SU-DHL-6 (cell line): Measurements from ENCODE around the gene CEMP1.
"Not testable (repeated sequence)": the region's sequence is repeated elsewhere in the genome, so short reads cannot be mapped to it uniquely, and the experiment has no call there.

ENCODE experiments used
- CTCF ChIP-seq: fragments of 200-600 bp; sonication (generic); IDR thresholded peaks from one replicate; pipeline ENCODE4 v1.5.1; 2017; ENCODE audit warnings: antibody characterized with exemption, mild to moderate bottlenecking, low read length, moderate library complexity; ENCODE audit not compliant: insufficient read depth, poor library complexity, severe bottlenecking
- EZH2phosphoT487 ChIP-seq: fragments of 200-600 bp; sonication (generic), shearing (Covaris generic); conservative IDR thresholded peaks from 2 replicates; pipeline ENCODE4 v1.6.1; 2018; ENCODE audit warnings: mild to moderate bottlenecking, antibody characterized with exemption, low read length, moderate library complexity, mixed read lengths

GRCh38 chr16:2550283-2550878, 19.2 kb upstream of the CEMP1 start:
- not testable (repeated sequence) for TF ChIP-seq EZH2phosphoT487, CTCF
